Uterus (tissue), 4 donors: ENCODE measurements around the gene KIF26A. TPM values are rescaled to one million over a fixed set of nuclear protein-coding genes. Genes with fewer than 3 reads are reported as not detected.

Experiments used
- DNase-seq, 2 donors: peaks; one replicate each; pipeline ENCODE4 v3.0.0-alpha.2; 2019 to 2020
- H3K27ac ChIP-seq, 2 donors: fragments of 200-600 bp; sonication (generic); 1 replicate in 1 of 2; 2 replicates in 1 of 2; pipeline ENCODE4 v1.5.1; 2016 to 2018
- H3K27me3 ChIP-seq, 2 donors: fragments of 200-600 bp; sonication (generic); one replicate each; pipeline ENCODE4 v1.5.1; 2018 to 2019; ENCODE audit warnings: control low read depth in 1 of 2
- H3K36me3 ChIP-seq, 2 donors: fragments of 200-600 bp; sonication (generic); one replicate each; pipeline ENCODE4 v1.5.1; 2019; ENCODE audit warnings: control low read depth in 1 of 2
- H3K4me1 ChIP-seq, 2 donors: fragments of 200-600 bp; sonication (generic); one replicate each; pipeline ENCODE4 v1.5.1; 2018 to 2019; ENCODE audit warnings: control low read depth in 1 of 2
- H3K4me3 ChIP-seq, 2 donors: fragments of 200-600 bp; sonication (generic); 1 replicate in 1 of 2; 2 replicates in 1 of 2; pipeline ENCODE4 v1.5.1; 2018 to 2019; ENCODE audit warnings: mild to moderate bottlenecking in 1 of 2
- H3K9me3 ChIP-seq, 2 donors: fragments of 200-600 bp; sonication (generic); one replicate each; pipeline ENCODE4 v1.5.1; 2019; ENCODE audit warnings: control low read depth in 1 of 2
- POLR2A ChIP-seq, 2 donors: fragments of 450-650 bp; IDR thresholded peaks; one replicate each; pipeline ENCODE4 v1.6.1; 2016; ENCODE audit warnings: antibody characterized with exemption in 2 of 2, mild to moderate bottlenecking in 1 of 2, moderate library complexity in 1 of 2
- intact Hi-C: fragments of 100-400 bp; cut with DNase I; formaldehyde crosslinking; loops from one replicate; pipeline ENCODE4 v1.15.1; 2023; ENCODE audit warnings: low total_unique reads
- total RNA-seq, 4 donors: library from RNA; depleted of rRNA in 3 of 4; stranded (reverse); fragments of >200 nt in 3 of 4; gene quantifications; one replicate each; pipeline versions ENCODE4 v1.1.0 to v1.2.4, GENCODE V29; 2014 to 2023
- TF ChIP-seq, protein P1 (sequence below), 4 experiments: fragments of 200-600 bp in 2 of 4; fragments of 450-650 bp in 2 of 4; sonication (generic) in 2 of 4; IDR thresholded peaks; one replicate each; pipeline ENCODE4 v1.5.1; 2016 to 2019; ENCODE audit warnings: antibody characterized with exemption in 4 of 4, mild to moderate bottlenecking in 2 of 4, moderate library complexity in 1 of 4
- donor health status: DM: yes; HTN: yes; CAD: no.

KIF26A gene
- total RNA-seq, 4 donors from 2014 or later, result 4.1 to 10.5 (median 7.5) TPM

- Histone ChIP-seq H3K4me1 (no peaks in the 10 kb centered on the region), H3K27me3 (no peaks in the 10 kb centered on the region), H3K4me3 (no peak overlapping the region), H3K36me3 (no peaks in the 10 kb centered on the region), H3K27ac (no peak overlapping the region), H3K9me3 (no peaks in the 10 kb centered on the region)
- intact Hi-C loops, result no loop called here
- no peak for DNase-seq
- no peak for TF ChIP-seq POLR2A (IDR thresholded peaks at IDR 0.05)
- TF ChIP-seq, protein P1, sequence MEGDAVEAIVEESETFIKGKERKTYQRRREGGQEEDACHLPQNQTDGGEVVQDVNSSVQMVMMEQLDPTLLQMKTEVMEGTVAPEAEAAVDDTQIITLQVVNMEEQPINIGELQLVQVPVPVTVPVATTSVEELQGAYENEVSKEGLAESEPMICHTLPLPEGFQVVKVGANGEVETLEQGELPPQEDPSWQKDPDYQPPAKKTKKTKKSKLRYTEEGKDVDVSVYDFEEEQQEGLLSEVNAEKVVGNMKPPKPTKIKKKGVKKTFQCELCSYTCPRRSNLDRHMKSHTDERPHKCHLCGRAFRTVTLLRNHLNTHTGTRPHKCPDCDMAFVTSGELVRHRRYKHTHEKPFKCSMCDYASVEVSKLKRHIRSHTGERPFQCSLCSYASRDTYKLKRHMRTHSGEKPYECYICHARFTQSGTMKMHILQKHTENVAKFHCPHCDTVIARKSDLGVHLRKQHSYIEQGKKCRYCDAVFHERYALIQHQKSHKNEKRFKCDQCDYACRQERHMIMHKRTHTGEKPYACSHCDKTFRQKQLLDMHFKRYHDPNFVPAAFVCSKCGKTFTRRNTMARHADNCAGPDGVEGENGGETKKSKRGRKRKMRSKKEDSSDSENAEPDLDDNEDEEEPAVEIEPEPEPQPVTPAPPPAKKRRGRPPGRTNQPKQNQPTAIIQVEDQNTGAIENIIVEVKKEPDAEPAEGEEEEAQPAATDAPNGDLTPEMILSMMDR (IDR thresholded peaks at IDR 0.05), result no peak
Measured at GRCh38 chr14:104168603-104169002, 30.2 kb downstream of the KIF26A start.

DNA sequence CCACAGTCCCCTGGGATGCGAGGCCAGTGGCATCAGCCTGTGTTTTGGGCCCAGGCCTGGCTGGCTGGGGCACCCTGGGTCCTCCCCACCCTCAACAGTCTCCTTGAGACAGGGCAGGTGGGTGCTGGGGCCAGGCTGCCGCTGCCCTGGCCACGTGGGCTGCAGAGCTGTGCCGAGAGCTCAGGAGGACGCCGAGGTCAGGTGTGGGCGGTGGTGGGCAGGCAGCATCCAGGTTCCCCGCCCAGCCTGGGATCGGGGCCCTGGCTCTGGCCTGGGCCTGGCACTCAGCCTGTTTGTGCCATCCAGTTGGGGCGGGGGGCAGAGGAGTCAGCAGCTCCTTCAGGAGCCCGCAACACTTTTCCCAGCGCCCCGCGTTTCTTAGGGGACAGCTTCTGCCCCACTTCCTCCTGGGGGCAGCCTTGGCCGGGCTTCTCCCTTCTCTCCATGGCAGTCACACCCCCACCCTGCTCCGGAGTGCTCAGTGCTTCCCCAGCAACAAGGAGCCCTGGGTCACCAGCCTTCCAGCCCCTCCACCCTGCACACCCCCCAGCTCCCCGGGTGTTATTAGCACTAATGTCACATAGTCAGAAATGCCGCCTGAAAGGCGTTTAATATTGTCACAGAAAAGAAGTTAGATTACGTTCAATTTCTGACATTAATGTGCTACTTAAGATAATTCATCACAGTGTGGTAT, 30.8 kb downstream of the KIF26A start:
- no peak overlapping the region for H3K27ac ChIP-seq
- no peak for TF ChIP-seq POLR2A (IDR thresholded peaks at IDR 0.05)
- TF ChIP-seq, protein P1 (IDR thresholded peaks at IDR 0.05), result no peak
- intact Hi-C loops, result no loop called here

DNA sequence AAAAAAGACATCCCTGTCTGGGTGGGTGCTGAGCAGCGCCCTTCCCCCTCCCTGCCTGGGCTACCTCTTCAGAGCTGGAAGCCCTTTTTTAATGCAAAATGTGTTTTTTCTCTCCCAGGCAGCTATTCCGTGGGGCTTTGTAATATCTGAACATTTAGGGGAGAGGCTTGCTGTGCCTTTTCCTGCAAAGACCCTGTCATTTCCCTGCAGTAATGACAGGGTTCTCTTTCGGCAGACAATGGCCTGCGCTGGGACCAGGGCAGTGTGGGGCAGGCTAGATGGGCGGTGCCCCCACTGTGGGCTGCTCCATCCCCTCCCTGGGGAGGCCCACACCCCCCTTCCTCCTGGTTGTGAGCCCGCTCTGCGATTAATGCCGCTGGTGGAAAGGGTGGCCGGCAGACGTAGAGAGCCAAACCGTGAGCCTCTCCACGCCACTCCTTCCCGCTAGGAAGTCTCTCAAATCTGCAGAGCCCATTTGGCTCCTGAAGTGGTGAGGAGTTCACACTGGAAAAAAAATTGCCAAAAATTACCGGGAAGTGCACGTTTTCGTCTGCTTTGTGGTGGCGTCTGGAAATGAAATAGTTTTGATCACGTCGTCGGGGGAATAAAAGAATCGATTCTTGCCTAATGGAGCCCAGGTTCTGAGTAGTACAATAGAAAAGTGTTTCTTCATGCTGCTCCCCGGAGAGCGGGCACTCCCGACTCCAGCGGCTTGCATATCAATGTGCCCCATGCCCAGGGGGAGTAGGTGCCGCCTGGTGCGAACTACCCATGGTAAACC, 31.5 kb downstream of the KIF26A start:
- DNase-seq, result no peak
- H3K27me3 ChIP-seq, result no peaks in the 10 kb centered on the region
- H3K4me1 ChIP-seq, result no peaks in the 10 kb centered on the region
- intact Hi-C loops, result no loop called here
- no peaks in the 10 kb centered on the region for H3K9me3 ChIP-seq
- no peaks in the 10 kb centered on the region for H3K36me3 ChIP-seq
- H3K27ac ChIP-seq, result no peak overlapping the region
- no peak overlapping the region for H3K4me3 ChIP-seq
- TF ChIP-seq, protein P1 (IDR thresholded peaks at IDR 0.05), result no peak
- no peak for TF ChIP-seq POLR2A (IDR thresholded peaks at IDR 0.05)

More for the DNA sequence above, 30.8 kb downstream of the KIF26A start:
- Histone ChIP-seq H3K9me3 (no peaks in the 10 kb centered on the region), H3K27me3 (no peaks in the 10 kb centered on the region), H3K36me3 (no peaks in the 10 kb centered on the region), H3K4me1 (no peaks in the 10 kb centered on the region), H3K4me3 (no peak overlapping the region)
- DNase-seq, result no peak

- no peaks in the 10 kb centered on the region for H3K36me3 ChIP-seq
- no peaks in the 10 kb centered on the region for H3K9me3 ChIP-seq
- DNase-seq, result no peak
- H3K4me3 ChIP-seq, result no peak overlapping the region
- no peak overlapping the region for H3K27ac ChIP-seq
- H3K4me1 ChIP-seq, result no peaks in the 10 kb centered on the region
- H3K27me3 ChIP-seq, result no peaks in the 10 kb centered on the region
- no peak for TF ChIP-seq POLR2A (IDR thresholded peaks at IDR 0.05)
- TF ChIP-seq, protein P1 (IDR thresholded peaks at IDR 0.05), result no peak
- intact Hi-C loops, result no loop called here
Measured at GRCh38 chr14:104171029-104171697, 32.8 kb downstream of the KIF26A start.

- no peaks in the 10 kb centered on the region for H3K4me1 ChIP-seq
- H3K9me3 ChIP-seq, result no peaks in the 10 kb centered on the region
- TF ChIP-seq, protein P1 (IDR thresholded peaks at IDR 0.05), result no peak
- TF ChIP-seq POLR2A (IDR thresholded peaks at IDR 0.05), result no peak
- no peak overlapping the region for H3K27ac ChIP-seq
- no peaks in the 10 kb centered on the region for H3K27me3 ChIP-seq
- H3K36me3 ChIP-seq, result no peaks in the 10 kb centered on the region
- intact Hi-C loops, result no loop called here
- no peak overlapping the region for H3K4me3 ChIP-seq
- DNase-seq, result no peak
Measured at GRCh38 chr14:104171895-104172294, 33.5 kb downstream of the KIF26A start.
